Erythroblast (primary cell): ENCODE measurements around the gene ASPG.

Experiments used
- GATA1 ChIP-seq: IDR thresholded peaks from 2 replicates; pipeline ENCODE4 v1.6.1; 2011; ENCODE audit warnings: low read depth, mild to moderate bottlenecking, control low read depth, low read length, moderate library complexity
- POLR2A ChIP-seq: IDR thresholded peaks from 2 replicates; pipeline ENCODE4 v1.6.1; 2011; ENCODE audit warnings: mild to moderate bottlenecking, low read length

- TF ChIP-seq POLR2A (no peak), GATA1 (no peak)
These were observed 78.5 kb downstream of the ASPG start for GRCh38 chr14:104164041-104164440.
